Measurements from ENCODE around the gene PPWD1.

GRCh38 chr5:65525726-65526125, 37.4 kb upstream of the PPWD1 start:
- TF ChIP-seq POLR2A (IDR thresholded peaks at IDR 0.05), result no peak
- TF ChIP-seq, protein P1, sequence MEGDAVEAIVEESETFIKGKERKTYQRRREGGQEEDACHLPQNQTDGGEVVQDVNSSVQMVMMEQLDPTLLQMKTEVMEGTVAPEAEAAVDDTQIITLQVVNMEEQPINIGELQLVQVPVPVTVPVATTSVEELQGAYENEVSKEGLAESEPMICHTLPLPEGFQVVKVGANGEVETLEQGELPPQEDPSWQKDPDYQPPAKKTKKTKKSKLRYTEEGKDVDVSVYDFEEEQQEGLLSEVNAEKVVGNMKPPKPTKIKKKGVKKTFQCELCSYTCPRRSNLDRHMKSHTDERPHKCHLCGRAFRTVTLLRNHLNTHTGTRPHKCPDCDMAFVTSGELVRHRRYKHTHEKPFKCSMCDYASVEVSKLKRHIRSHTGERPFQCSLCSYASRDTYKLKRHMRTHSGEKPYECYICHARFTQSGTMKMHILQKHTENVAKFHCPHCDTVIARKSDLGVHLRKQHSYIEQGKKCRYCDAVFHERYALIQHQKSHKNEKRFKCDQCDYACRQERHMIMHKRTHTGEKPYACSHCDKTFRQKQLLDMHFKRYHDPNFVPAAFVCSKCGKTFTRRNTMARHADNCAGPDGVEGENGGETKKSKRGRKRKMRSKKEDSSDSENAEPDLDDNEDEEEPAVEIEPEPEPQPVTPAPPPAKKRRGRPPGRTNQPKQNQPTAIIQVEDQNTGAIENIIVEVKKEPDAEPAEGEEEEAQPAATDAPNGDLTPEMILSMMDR (IDR thresholded peaks at IDR 0.05), result no peak

Data from adrenal gland (tissue), 5 donors.